Cortex of kidney (tissue), 1 donor: ENCODE data around the gene AP4M1.
"Not testable (repeated sequence)": the region's sequence is repeated elsewhere in the genome, so short reads cannot be mapped to it uniquely, and the experiment has no call there.

ENCODE experiments used
- DNase-seq: peaks from one replicate; lab custom pipeline; 2025; lab: John Stamatoyannopoulos, UW

AP4M1 gene

GRCh38 chr7:100107890-100108289 lies 6.4 kb downstream of the AP4M1 start:
- no peak for DNase-seq

GRCh38 chr7:100109521-100110163 lies 8.2 kb downstream of the AP4M1 start:
- no peak for DNase-seq

GRCh38 chr7:100111156-100111555 lies 9.7 kb downstream of the AP4M1 start:
- DNase-seq = no peak

- DNase-seq = no peak
These were observed 10.5 kb downstream of the AP4M1 start for GRCh38 chr7:100111914-100112313.

- DNase-seq = no peak
These were observed 13.6 kb downstream of the AP4M1 start for GRCh38 chr7:100115026-100115425.

- DNase-seq = no peak
These were observed 17.1 kb downstream of the AP4M1 start for GRCh38 chr7:100118388-100119071.

GRCh38 chr7:100119072-100119969 lies 17.9 kb downstream of the AP4M1 start, which contains the start of the genes CNPY4 and TAF6:
TSS of gene CNPY4 (plus strand) at chr7:100119634. CDS start at chr7:100119745, 111 bp downstream.
TSS of gene TAF6 (minus strand) at chr7:100119358. CDS start at chr7:100114209, 5,149 bp downstream.
- DNase-seq = no peak

- no peak for DNase-seq
These were observed 18.7 kb downstream of the AP4M1 start for GRCh38 chr7:100119970-100120732.

- no peak for DNase-seq
These were observed 19.2 kb downstream of the AP4M1 start for GRCh38 chr7:100120733-100121036.

- no peak for DNase-seq
These were observed 20.6 kb downstream of the AP4M1 start for GRCh38 chr7:100122067-100122466.

GRCh38 chr7:100122568-100122967 lies 21.1 kb downstream of the AP4M1 start:
- no peak for DNase-seq

GRCh38 chr7:100124301-100125230 lies 23.1 kb downstream of the AP4M1 start:
- no peak for DNase-seq

GRCh38 chr7:100126239-100126930 lies 24.9 kb downstream of the AP4M1 start:
- DNase-seq = no peak

- DNase-seq = no peak
These were observed 25.8 kb downstream of the AP4M1 start, which contains the start of gene MBLAC1 for GRCh38 chr7:100126931-100127865. TSS of gene MBLAC1 (plus strand) at chr7:100126967. CDS start at chr7:100127396, 429 bp downstream.

GRCh38 chr7:100127866-100128636 lies 26.6 kb downstream of the AP4M1 start:
- no peak for DNase-seq

GRCh38 chr7:100128637-100128963 lies 27.2 kb downstream of the AP4M1 start:
- DNase-seq = no peak

GRCh38 chr7:100130220-100130607 lies 28.8 kb downstream of the AP4M1 start:
- not testable (repeated sequence) for DNase-seq
